Measurements from ENCODE around the gene TYMS.

TYMS gene

GRCh38 chr18:671405-671804, 14.0 kb downstream of the TYMS start:
- Histone ChIP-seq H3K36me3 (ENCODE audit: insufficient read depth) (peaks cover 8% of the 10 kb centered on the region; the same call in 1 of the 2 replicates), H3K27ac (no peak overlapping the region), H3K4me1 (ENCODE audit: low read depth, poor library complexity, severe bottlenecking) (peaks cover under 1% of the 10 kb centered on the region), H2AFZ (ENCODE audit: low read depth) (no peak overlapping the region), H4K20me1 (ENCODE audit: insufficient read depth) (no peaks in the 10 kb centered on the region), H3K79me2 (ENCODE audit: insufficient read depth, low read depth) (peaks cover 18% of the 10 kb centered on the region), H3K4me2 (no peak overlapping the region), H3K9ac (no peak overlapping the region), H3K4me3 (IDR thresholded peaks at IDR 0.05; ENCODE audit: insufficient read depth, low read depth, low read length) (no peak overlapping the region), H3K27me3 (ENCODE audit: insufficient read depth, low read depth) (no peaks in the 10 kb centered on the region)
- TF ChIP-seq CTCF (conservative IDR thresholded peaks at IDR 0.05; ENCODE audit: low read depth, low read length) = no peak

GRCh38 chr18:673317-673716, 15.9 kb downstream of the TYMS start:
- H2AFZ ChIP-seq (ENCODE audit: low read depth) = no peak overlapping the region
- no peak overlapping the region for H3K4me3 ChIP-seq (IDR thresholded peaks at IDR 0.05; ENCODE audit: insufficient read depth, low read depth, low read length)
- peaks cover 19% of the 10 kb centered on the region for H3K4me1 ChIP-seq (ENCODE audit: low read depth, poor library complexity, severe bottlenecking)
- no peak overlapping the region for H3K4me2 ChIP-seq
- H3K27ac ChIP-seq = no peak overlapping the region
- H3K79me2 ChIP-seq (ENCODE audit: insufficient read depth, low read depth) = peaks cover 5% of the 10 kb centered on the region; the same call in 1 of the 2 replicates
- no peak for TF ChIP-seq CTCF (conservative IDR thresholded peaks at IDR 0.05; ENCODE audit: low read depth, low read length)
- no peak overlapping the region for H3K9ac ChIP-seq
- no peaks in the 10 kb centered on the region for H3K27me3 ChIP-seq (ENCODE audit: insufficient read depth, low read depth)
- no peaks in the 10 kb centered on the region for H4K20me1 ChIP-seq (ENCODE audit: insufficient read depth)
- peaks cover 8% of the 10 kb centered on the region; the same call in 1 of the 2 replicates for H3K36me3 ChIP-seq (ENCODE audit: insufficient read depth)

- Histone ChIP-seq H3K9ac (no peak overlapping the region), H3K4me1 (ENCODE audit: low read depth, poor library complexity, severe bottlenecking) (peaks cover 19% of the 10 kb centered on the region), H3K4me2 (no peak overlapping the region), H3K79me2 (ENCODE audit: insufficient read depth, low read depth) (peaks cover under 1% of the 10 kb centered on the region; the same call in 1 of the 2 replicates), H4K20me1 (ENCODE audit: insufficient read depth) (no peaks in the 10 kb centered on the region), H2AFZ (ENCODE audit: low read depth) (no peak overlapping the region), H3K27ac (no peak overlapping the region), H3K36me3 (ENCODE audit: insufficient read depth) (peaks cover 8% of the 10 kb centered on the region; the same call in 1 of the 2 replicates), H3K4me3 (IDR thresholded peaks at IDR 0.05; ENCODE audit: insufficient read depth, low read depth, low read length) (no peak overlapping the region), H3K27me3 (ENCODE audit: insufficient read depth, low read depth) (no peaks in the 10 kb centered on the region)
- no peak for TF ChIP-seq CTCF (conservative IDR thresholded peaks at IDR 0.05; ENCODE audit: low read depth, low read length)
Observed at GRCh38 chr18:673769-674168, 16.3 kb downstream of the TYMS start.

- H3K4me1 ChIP-seq (ENCODE audit: low read depth, poor library complexity, severe bottlenecking) = peaks cover 19% of the 10 kb centered on the region
- no peak overlapping the region for H2AFZ ChIP-seq (ENCODE audit: low read depth)
- H3K36me3 ChIP-seq (ENCODE audit: insufficient read depth) = 0 out of 2 replicates have a peak, but pooled peaks cover 5% of the 10 kb centered on the region
- H3K4me3 ChIP-seq (IDR thresholded peaks at IDR 0.05; ENCODE audit: insufficient read depth, low read depth, low read length) = no peak overlapping the region
- TF ChIP-seq CTCF (conservative IDR thresholded peaks at IDR 0.05; ENCODE audit: low read depth, low read length) = no peak
- H3K27ac ChIP-seq = no peak overlapping the region
- H3K9ac ChIP-seq = no peak overlapping the region
- no peaks in the 10 kb centered on the region for H3K27me3 ChIP-seq (ENCODE audit: insufficient read depth, low read depth)
- H3K4me2 ChIP-seq = no peak overlapping the region
- no peaks in the 10 kb centered on the region; the same call in 1 of the 2 replicates for H3K79me2 ChIP-seq (ENCODE audit: insufficient read depth, low read depth)
- no peaks in the 10 kb centered on the region for H4K20me1 ChIP-seq (ENCODE audit: insufficient read depth)
Observed at GRCh38 chr18:675307-675706, 17.9 kb downstream of the TYMS start.
